SU-DHL-6 (cell line): ENCODE results near the gene SEMA5A.

Source experiments
- CTCF ChIP-seq: fragments of 200-600 bp; sonication (generic); IDR thresholded peaks from one replicate; pipeline ENCODE4 v1.5.1; 2017; ENCODE audit warnings: antibody characterized with exemption, mild to moderate bottlenecking, low read length, moderate library complexity; ENCODE audit not compliant: insufficient read depth, poor library complexity, severe bottlenecking
- EZH2phosphoT487 ChIP-seq: fragments of 200-600 bp; sonication (generic), shearing (Covaris generic); conservative IDR thresholded peaks from 2 replicates; pipeline ENCODE4 v1.6.1; 2018; ENCODE audit warnings: mild to moderate bottlenecking, antibody characterized with exemption, low read length, moderate library complexity, mixed read lengths

- TF ChIP-seq CTCF: no peak
- TF ChIP-seq EZH2phosphoT487: no peak
Observed at GRCh38 chr5:9042241-9042640, 503.6 kb downstream of the SEMA5A start.
